Activated CD8-positive, alpha-beta memory T cell treated with anti-CD3 and anti-CD28 coated beads for 24 hours (primary cell): ENCODE measurements around the gene KIAA0513.
"Not testable (repeated sequence)": the region's sequence is repeated elsewhere in the genome, so short reads cannot be mapped to it uniquely, and the experiment has no call there.

Source experiments
- DNase-seq: peaks from one replicate; pipeline ENCODE4 v3.0.0-alpha.2; 2020

The KIAA0513 gene

GRCh38 chr16:85031451-85031850 is 3.9 kb downstream of the KIAA0513 start:
- no peak for DNase-seq

DNA sequence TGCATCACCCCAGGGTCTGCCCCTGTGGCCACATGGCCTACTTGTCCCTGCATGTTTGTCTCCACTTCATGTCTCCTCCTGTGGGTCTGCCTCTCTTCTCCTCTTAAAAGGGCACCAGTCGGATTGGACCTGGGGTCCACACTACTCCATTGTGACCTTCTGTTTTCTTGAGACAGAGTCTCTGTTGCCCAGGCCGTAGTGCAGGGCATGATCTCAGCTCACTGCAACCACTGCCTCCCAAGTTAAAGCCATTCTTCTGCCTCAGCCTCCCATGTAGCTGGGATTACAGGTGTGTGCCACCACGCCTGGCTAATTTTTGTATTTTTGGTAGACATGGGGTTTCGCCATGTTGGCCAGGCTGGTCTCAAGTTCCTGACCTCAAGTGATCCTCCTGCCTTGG is 4.6 kb downstream of the KIAA0513 start:
- not testable (repeated sequence) for DNase-seq

- DNase-seq = no peak
Measured at GRCh38 chr16:85033171-85033570, 5.6 kb downstream of the KIAA0513 start.

GRCh38 chr16:85034591-85035433 is 7.2 kb downstream of the KIAA0513 start:
- no peak for DNase-seq

DNA sequence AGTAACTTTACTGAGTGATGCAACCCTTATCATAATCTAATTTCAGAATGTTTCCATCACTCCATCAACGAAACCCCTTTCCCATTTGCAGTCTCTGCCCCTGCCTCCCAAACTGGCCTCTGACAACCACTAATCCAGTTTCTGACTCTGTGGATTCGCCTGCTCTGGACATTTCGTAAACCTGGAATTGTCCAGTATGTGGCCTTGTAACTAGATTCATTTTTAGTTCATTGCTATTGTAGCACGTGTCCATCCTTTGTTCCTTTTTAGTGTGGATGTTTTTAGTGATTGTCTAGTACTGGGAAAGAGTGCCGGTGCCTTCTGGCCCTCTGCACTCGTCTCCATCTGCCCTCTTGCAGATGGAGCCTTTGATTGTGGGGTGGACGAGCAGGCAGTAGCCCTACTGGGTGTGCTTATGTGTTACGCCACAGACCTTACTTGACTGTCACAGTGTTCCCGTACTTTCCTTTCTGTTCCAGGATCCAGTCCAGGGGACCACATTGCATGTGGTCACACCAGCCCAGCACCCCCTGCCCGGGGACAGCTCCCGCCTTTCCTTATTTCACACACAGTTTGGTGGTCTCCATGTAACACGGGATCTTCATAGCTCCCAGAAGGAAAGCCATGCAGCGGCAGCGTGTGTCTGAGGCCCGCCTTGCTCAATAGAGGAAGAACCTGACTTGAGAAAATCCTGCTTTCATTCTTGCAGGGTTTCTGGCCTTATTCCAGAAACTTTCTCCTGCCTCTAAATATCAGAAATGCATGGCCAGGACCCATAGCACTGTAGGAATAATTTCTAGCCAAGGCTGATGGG is 8.8 kb downstream of the KIAA0513 start:
- no peak for DNase-seq

GRCh38 chr16:85037050-85037410 is 9.4 kb downstream of the KIAA0513 start:
- DNase-seq = no peak

- no peak for DNase-seq
Measured at GRCh38 chr16:85037721-85038120, 10.1 kb downstream of the KIAA0513 start.

DNA sequence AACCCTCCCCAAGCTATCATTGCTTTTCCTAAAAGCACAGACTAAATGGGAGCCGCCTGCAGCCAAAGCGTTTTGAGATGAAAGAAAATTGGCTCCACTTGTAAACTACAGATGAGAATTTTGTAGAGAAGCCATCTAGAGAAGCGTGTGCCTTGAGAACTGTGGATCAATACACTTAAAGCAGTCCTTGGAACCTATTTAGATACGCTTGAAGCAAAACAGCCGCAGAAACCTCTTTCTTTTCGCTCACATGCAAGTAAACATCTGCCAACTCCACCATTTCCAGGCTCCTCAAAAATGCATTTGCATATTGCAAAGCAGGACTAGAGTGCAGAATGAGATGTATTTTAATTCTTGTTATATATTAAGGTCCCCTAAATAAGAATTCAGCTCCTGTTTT is 13.1 kb downstream of the KIAA0513 start:
- DNase-seq = no peak

DNA sequence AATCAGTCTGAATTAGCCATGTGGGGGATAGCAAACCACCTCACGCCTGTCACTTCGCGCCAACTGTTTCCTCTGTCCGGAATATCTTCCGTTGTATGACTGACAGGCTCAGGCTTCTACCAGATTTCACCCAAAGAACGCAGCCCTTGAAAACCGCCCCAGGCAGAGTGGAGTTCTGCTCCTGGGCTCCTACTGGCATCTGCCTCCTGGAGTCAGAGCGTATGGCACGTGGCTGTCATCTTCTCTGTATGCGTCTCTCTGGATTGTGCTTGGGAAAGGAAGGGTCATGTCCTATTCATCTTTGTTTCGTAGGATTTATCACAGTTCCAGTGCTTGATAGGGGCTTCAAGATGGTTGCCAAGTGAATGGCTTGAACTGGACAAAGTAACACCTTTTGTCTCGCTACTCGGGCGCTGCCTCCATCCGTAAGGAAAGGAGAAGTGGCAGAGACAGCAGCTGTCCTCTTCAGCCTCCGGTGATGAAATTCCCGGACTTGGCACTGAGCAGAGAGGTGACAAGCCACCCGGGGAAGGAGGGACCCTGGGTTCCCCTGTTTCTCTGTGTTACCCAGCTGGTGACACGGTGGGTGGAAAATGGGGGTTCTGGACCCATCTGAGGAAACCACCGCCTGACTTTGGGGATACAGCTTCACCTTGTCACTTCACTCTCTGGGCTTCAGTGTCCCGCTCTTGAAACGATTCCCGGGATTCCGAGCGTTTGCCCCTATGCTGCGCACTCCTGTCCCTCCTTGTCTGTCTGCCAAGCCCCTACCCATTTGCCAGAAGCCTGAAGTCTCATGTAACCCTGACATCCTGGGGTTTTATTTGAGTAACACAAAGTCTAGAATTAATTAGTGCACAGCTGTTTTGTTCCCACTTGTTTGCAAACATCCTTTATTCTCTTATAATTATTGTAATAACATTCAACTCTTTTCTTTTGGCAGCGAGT is 13.9 kb downstream of the KIAA0513 start:
- DNase-seq = no peak

- no peak for DNase-seq
Measured at GRCh38 chr16:85042167-85042526, 14.6 kb downstream of the KIAA0513 start.

- no peak for DNase-seq
Measured at GRCh38 chr16:85042606-85043005, 15.0 kb downstream of the KIAA0513 start.

GRCh38 chr16:85045077-85045476 is 17.5 kb downstream of the KIAA0513 start:
- DNase-seq = no peak

DNA sequence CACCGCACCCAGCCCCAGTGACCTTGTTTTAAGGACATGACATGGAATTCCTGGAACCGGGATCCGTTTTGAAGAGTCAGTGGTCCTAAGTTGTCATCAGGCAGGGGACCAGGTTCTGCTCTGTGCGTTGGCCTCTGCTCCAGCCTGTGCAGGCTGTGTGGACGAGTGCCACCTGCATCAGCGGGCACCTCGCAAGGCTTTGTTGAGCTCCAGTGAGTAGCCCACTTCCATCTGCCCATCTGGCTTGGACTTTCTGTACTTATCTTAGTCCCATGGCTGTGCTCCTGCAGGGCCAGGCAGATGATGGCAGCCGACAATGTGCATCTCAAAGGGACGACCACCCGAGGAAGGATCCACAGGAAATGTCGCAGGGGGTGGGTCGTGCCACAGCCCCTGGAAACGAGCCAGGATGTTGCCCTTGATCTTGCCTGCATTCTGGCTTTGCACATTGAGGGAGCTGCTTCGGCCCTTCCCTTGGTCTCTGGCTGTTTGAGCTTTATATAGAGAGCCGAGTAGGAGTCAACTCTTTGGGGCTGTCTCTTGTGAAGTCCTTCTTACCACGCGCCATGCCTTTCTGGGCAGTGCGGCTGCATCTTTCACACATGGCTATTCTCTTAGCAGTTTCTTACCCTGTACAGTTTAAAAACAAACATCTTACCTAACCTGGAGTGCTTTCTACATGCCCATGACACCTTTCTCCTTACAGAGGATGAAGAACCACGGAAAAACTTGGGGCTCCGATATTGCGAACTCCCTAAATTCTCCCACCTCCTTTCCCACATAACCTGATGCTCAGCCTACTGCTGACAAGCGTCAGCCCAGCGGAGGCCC is 18.3 kb downstream of the KIAA0513 start:
- DNase-seq = no peak

GRCh38 chr16:85046472-85046916 is 18.9 kb downstream of the KIAA0513 start:
- DNase-seq = no peak

- DNase-seq = no peak
Measured at GRCh38 chr16:85046931-85047866, 19.6 kb downstream of the KIAA0513 start.

GRCh38 chr16:85047867-85048455 is 20.4 kb downstream of the KIAA0513 start:
- DNase-seq = no peak

DNA sequence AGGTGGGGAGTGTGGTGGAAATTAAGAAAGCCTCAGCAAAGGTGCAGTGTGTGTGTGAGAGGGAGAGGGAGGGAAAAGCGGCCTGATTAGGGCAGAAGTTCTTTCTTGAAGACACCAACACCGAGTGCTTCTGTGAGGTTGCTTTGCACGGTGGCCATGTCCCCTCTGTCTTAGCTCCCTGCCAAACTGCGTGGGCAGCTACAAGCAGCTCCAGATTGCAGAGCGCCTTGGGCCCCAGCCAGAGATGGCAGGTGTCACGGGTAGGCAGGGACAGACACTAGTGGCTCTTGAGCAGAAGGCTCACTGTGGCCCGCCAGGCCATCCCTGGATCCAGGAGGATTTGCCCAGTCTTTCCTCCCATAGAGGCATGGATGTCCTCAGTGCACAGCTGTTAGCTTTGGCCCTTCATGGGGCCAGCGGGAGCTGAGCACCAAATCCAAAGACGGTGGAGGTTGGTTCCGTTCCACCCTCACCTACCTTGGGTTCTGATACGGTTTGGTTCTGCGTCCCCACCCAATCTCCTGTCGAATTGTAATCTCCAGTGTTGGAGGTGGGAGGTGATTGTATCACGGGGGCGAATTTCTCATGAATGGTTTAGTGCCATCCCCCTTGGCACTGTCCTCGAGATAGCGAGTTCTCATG is 21.4 kb downstream of the KIAA0513 start:
- DNase-seq = no peak

- DNase-seq = no peak
Measured at GRCh38 chr16:85049706-85050305, 22.2 kb downstream of the KIAA0513 start.

DNA sequence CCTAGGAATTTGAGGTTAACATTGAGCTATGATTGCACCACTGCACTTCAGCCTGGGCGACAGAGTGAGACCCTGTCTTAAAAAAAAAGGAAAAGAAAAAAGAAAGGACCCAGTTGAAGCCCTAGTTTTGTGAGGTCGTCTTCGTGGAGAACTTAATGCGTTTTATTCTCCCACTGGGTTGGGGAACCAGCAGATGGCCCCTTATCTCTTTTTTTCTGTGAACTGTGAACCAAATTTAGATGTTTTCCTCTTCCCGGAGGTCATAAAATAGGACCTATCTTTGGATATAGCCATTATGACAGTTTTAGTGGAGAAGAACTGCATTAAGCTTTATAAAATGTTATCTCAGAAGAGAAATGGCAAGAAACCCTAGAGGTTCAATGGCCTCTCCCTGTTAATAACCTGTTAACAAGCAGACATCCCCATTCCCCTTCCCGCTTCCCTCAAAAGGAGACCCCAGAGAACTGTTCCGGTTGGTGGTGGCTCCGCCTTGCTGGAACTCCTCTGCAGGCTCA is 23.5 kb downstream of the KIAA0513 start:
- no peak for DNase-seq
